Measurements from ENCODE around the gene CACNA1H.

DNA sequence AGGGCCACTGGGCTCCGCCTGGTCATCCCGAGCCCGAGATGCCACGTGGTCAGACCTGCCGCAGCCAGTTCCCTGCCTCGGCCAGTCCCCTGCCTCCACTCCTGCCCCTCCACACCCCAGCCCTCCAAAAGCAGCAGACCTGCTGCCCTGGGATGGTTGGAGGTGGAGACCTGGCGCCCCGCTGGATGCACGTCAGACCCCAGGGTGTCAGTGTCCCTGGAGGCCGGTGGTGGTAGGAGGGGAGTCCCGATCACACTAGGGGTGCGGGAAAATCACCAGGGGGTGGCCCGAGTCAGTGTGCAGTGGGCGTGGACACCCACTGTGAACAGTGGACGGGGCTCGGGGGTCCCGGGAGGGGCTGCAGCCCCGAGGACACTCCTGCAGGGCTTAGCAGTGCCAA lies 45.3 kb downstream of the CACNA1H start:
- no peak for TF ChIP-seq POLR2A (IDR thresholded peaks at IDR 0.05; ENCODE audit: low read depth, low read length)
- no peak for TF ChIP-seq EZH2 (IDR thresholded peaks at IDR 0.05; ENCODE audit: borderline replicate concordance, low read depth, low read length, severe bottlenecking)
- no peak for TF ChIP-seq FOS (IDR thresholded peaks at IDR 0.05; ENCODE audit: borderline replicate concordance, insufficient read depth, low read length)
- TF ChIP-seq, protein P1, sequence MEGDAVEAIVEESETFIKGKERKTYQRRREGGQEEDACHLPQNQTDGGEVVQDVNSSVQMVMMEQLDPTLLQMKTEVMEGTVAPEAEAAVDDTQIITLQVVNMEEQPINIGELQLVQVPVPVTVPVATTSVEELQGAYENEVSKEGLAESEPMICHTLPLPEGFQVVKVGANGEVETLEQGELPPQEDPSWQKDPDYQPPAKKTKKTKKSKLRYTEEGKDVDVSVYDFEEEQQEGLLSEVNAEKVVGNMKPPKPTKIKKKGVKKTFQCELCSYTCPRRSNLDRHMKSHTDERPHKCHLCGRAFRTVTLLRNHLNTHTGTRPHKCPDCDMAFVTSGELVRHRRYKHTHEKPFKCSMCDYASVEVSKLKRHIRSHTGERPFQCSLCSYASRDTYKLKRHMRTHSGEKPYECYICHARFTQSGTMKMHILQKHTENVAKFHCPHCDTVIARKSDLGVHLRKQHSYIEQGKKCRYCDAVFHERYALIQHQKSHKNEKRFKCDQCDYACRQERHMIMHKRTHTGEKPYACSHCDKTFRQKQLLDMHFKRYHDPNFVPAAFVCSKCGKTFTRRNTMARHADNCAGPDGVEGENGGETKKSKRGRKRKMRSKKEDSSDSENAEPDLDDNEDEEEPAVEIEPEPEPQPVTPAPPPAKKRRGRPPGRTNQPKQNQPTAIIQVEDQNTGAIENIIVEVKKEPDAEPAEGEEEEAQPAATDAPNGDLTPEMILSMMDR (IDR thresholded peaks at IDR 0.05; ENCODE audit: extremely low read depth in 1 of 2, insufficient read depth in 1 of 2, low read depth in 1 of 2, low read length in 2 of 2): no peak
- TF ChIP-seq JUN (IDR thresholded peaks at IDR 0.05; ENCODE audit: borderline replicate concordance, insufficient read depth, insufficient read length, low read depth): no peak
- TF ChIP-seq POLR2AphosphoS5 (IDR thresholded peaks at IDR 0.05; ENCODE audit: insufficient read depth, low read depth, low read length): no peak
- TF ChIP-seq, protein P2, sequence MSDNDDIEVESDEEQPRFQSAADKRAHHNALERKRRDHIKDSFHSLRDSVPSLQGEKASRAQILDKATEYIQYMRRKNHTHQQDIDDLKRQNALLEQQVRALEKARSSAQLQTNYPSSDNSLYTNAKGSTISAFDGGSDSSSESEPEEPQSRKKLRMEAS (IDR thresholded peaks at IDR 0.05; ENCODE audit: insufficient read depth, insufficient read length): no peak
- no peak for TF ChIP-seq MYC (IDR thresholded peaks at IDR 0.05; ENCODE audit: low read depth, low read length)

All from endothelial cell of umbilical vein (primary cell).